HepG2 (cell line): ENCODE results near the gene YIPF1. TPM values are rescaled to one million over a fixed set of nuclear protein-coding genes. Genes with fewer than 3 reads are reported as not detected.
A peak's percentile ranks its signal among the peaks of the same experiment; 100 is the strongest.

Experiments used
- AFF4 ChIP-seq: sonication (generic); formaldehyde crosslinking; IDR thresholded peaks from 2 replicates; pipeline ENCODE4 v1.4.0; 2020; ENCODE audit warnings: missing genetic modification reagents
- ARNT ChIP-seq: fragments of 450-650 bp; IDR thresholded peaks from 2 replicates; pipeline ENCODE4 v1.6.1; 2017
- BRCA1 ChIP-seq: sonication (generic); formaldehyde crosslinking; IDR thresholded peaks from 2 replicates; pipeline ENCODE4 v1.4.0; 2020; ENCODE audit warnings: missing genetic modification reagents
- CREB1 ChIP-seq, 2 experiments: fragments of 450-650 bp in 1 of 2; IDR thresholded peaks; 2 replicates each; pipeline ENCODE4 v1.6.1; 2016 to 2017; ENCODE audit warnings: control low read depth in 1 of 2, mild to moderate bottlenecking in 1 of 2, missing compliant biosample characterization in 1 of 2, missing genetic modification characterization in 1 of 2
- EED ChIP-seq: sonication (generic); formaldehyde crosslinking; IDR thresholded peaks from 2 replicates; pipeline ENCODE4 v1.5.0; 2020; ENCODE audit warnings: mild to moderate bottlenecking, missing genetic modification reagents
- KMT2B ChIP-seq: IDR thresholded peaks from 2 replicates; pipeline ENCODE4 v1.6.1; 2016; ENCODE audit warnings: missing genetic modification reagents, missing compliant biosample characterization
- RAD21 ChIP-seq: fragments of 450-650 bp; formaldehyde crosslinking; IDR thresholded peaks from 2 replicates; pipeline ENCODE4 v1.5.0; 2020; ENCODE audit warnings: mild to moderate bottlenecking
- SMAD9 ChIP-seq: sonication (generic); formaldehyde crosslinking; IDR thresholded peaks from 2 replicates; pipeline ENCODE4 v1.5.1; 2020; ENCODE audit warnings: mild to moderate bottlenecking, missing genetic modification reagents
- SP1 ChIP-seq, 2 experiments: fragments of 450-650 bp in 1 of 2; sonication (generic) in 1 of 2; formaldehyde crosslinking in 1 of 2; IDR thresholded peaks; 2 replicates each; pipeline versions ENCODE4 v1.4.0 to v1.6.1; 2016 to 2020; ENCODE audit warnings: missing genetic modification reagents in 1 of 2
- TARDBP ChIP-seq: sonication (generic); formaldehyde crosslinking; IDR thresholded peaks from 2 replicates; pipeline ENCODE4 v1.8.0; 2022; ENCODE audit warnings: mild to moderate bottlenecking, missing genetic modification reagents
- TRIM22 ChIP-seq: fragments of 450-650 bp; IDR thresholded peaks from 2 replicates; pipeline ENCODE4 v1.6.1; 2017
- UBTF ChIP-seq: sonication (generic); formaldehyde crosslinking; IDR thresholded peaks from 2 replicates; pipeline ENCODE4 v1.4.0; 2020; ENCODE audit warnings: mild to moderate bottlenecking, missing genetic modification reagents
- ZBTB3 ChIP-seq: sonication (generic); formaldehyde crosslinking; IDR thresholded peaks from 2 replicates; pipeline ENCODE4 v1.4.0; 2020; ENCODE audit warnings: low read depth, mild to moderate bottlenecking, moderate library complexity, missing genetic modification reagents, borderline replicate concordance
- ZFP37 ChIP-seq: sonication (generic); formaldehyde crosslinking; IDR thresholded peaks from 2 replicates; pipeline ENCODE4 v1.4.0; 2020; ENCODE audit warnings: missing genetic modification reagents, borderline replicate concordance
- ZNF292 ChIP-seq: sonication (generic); formaldehyde crosslinking; IDR thresholded peaks from 2 replicates; pipeline ENCODE4 v1.8.1; 2022; ENCODE audit warnings: mild to moderate bottlenecking, low read depth, missing genetic modification reagents, borderline replicate concordance
- ZNF367 ChIP-seq: sonication (generic); formaldehyde crosslinking; IDR thresholded peaks from 2 replicates; pipeline ENCODE4 v1.4.0; 2020; ENCODE audit warnings: missing genetic modification reagents, borderline replicate concordance
- ZNF44 ChIP-seq: sonication (generic); formaldehyde crosslinking; IDR thresholded peaks from 2 replicates; pipeline ENCODE4 v1.5.1; 2020; ENCODE audit warnings: mild to moderate bottlenecking, missing genetic modification reagents
- ZNF775 ChIP-seq: sonication (generic); formaldehyde crosslinking; IDR thresholded peaks from 2 replicates; pipeline ENCODE4 v1.4.0; 2020; ENCODE audit warnings: missing genetic modification reagents, mild to moderate bottlenecking, moderate library complexity, borderline replicate concordance
- polyA plus RNA-seq, 8 experiments: library from polyadenylated mRNA; depleted of rRNA in 3 of 8; stranded (reverse) in 7 of 8; unstranded in 1 of 8; fragments of >200 nt; fragmentation: Illumina TruSeq in 4 of 8; extraction: Trizol in 4 of 8; gene quantifications; 2 replicates each; pipeline versions ENCODE4 v1.2.1 to v1.2.3, GENCODE V29; 2011 to 2016; ENCODE audit warnings: low read depth in 4 of 8, missing spikeins in 1 of 8, mixed read lengths in 1 of 8; ENCODE audit not compliant: insufficient read depth in 1 of 8
- total RNA-seq, 5 experiments: library from RNA; depleted of rRNA; stranded (reverse); fragments of >200 nt; fragmentation: Illumina TruSeq; extraction: Trizol; gene quantifications; 2 replicates each; pipeline ENCODE4 v1.2.3, GENCODE V29; 2016; ENCODE audit warnings: low read depth in 1 of 5
- TF ChIP-seq, protein P1 (sequence below): sonication (generic); formaldehyde crosslinking; IDR thresholded peaks from 2 replicates; pipeline ENCODE4 v1.4.0; 2020; ENCODE audit warnings: mild to moderate bottlenecking, low read depth, missing genetic modification reagents
- TF ChIP-seq, protein P2 (sequence below): sonication (generic); formaldehyde crosslinking; IDR thresholded peaks from 2 replicates; pipeline ENCODE4 v1.5.0; 2020; ENCODE audit warnings: missing genetic modification reagents
- TF ChIP-seq, protein P3 (sequence below): sonication (generic); formaldehyde crosslinking; IDR thresholded peaks from 2 replicates; pipeline ENCODE4 v1.8.1; 2023; ENCODE audit warnings: mild to moderate bottlenecking, moderate library complexity, missing genetic modification reagents

YIPF1 gene
- total and polyA plus RNA-seq, 2 of the 13 experiments (the other 11 are each of a cell fraction or from before 2014, with no cell fraction given): 21.1 to 31.9 TPM

DNA sequence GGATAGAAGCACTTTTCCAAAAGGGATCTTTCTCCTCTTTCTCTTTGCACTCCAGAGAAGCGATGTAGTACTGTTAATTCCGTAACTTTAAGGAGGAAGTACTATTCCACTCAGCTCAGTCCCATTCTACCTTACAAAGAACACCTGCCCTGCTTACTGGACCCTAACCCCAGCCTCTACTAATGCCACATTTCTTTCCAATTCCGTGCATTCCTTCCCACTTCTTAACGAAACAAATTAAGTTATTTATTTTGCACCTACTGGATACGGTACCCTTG, 52.0 kb downstream of the YIPF1 start (continued):
- TF ChIP-seq ZNF292 (no peak), ZFP37 (CRISPR knock-in tag) (no peak), ZNF775 (CRISPR knock-in tag) (no peak), SP1 (IDR thresholded peaks at IDR 0.05) (no peak), SP1 (CRISPR knock-in tag; IDR thresholded peaks at IDR 0.05) (no peak), ARNT (no peak), CREB1 (IDR thresholded peaks at IDR 0.05) (no peak), CREB1 (CRISPR knock-in tag; IDR thresholded peaks at IDR 0.05) (no peak), UBTF (no peak), BRCA1 (CRISPR knock-in tag) (0 out of 2 replicates have a peak, but pooled peaks have one; percentile 2), SMAD9 (no peak), ZNF44 (CRISPR knock-in tag) (no peak), ZNF367 (CRISPR knock-in tag) (no peak), TARDBP (no peak), AFF4 (CRISPR knock-in tag) (no peak), KMT2B (CRISPR knock-in tag) (no peak), TRIM22 (no peak), RAD21 (CRISPR knock-in tag) (no peak), EED (CRISPR knock-in tag) (no peak), ZBTB3 (CRISPR knock-in tag) (no peak)
- TF ChIP-seq, protein P1, sequence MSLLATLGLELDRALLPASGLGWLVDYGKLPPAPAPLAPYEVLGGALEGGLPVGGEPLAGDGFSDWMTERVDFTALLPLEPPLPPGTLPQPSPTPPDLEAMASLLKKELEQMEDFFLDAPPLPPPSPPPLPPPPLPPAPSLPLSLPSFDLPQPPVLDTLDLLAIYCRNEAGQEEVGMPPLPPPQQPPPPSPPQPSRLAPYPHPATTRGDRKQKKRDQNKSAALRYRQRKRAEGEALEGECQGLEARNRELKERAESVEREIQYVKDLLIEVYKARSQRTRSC: 0 out of 2 replicates have a peak, but pooled peaks have one; percentile 21
- TF ChIP-seq, protein P2, sequence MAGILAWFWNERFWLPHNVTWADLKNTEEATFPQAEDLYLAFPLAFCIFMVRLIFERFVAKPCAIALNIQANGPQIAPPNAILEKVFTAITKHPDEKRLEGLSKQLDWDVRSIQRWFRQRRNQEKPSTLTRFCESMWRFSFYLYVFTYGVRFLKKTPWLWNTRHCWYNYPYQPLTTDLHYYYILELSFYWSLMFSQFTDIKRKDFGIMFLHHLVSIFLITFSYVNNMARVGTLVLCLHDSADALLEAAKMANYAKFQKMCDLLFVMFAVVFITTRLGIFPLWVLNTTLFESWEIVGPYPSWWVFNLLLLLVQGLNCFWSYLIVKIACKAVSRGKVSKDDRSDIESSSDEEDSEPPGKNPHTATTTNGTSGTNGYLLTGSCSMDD (CRISPR knock-in tag): no peak
- TF ChIP-seq, protein P3, sequence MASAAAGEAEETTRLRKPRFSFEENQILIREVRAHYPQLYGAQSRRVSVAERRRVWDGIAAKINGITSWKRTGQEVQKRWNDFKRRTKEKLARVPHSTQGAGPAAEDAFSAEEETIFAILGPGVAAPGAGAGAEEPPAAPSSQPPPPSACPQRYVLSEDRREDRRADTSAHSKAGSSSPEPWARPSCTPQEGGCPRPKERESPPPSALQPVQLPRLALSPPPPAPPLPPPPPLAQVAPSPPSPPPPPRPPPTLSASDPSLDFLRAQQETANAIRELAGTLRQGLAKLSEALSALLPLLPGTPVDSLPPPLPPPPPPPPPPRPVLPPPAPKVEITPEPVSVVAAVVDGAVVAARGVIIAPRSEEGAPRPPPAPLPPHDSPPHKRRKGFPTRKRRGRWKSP: no peak
